OCI-LY3 (cell line): ENCODE measurements around the gene JUND.

ENCODE experiments used
- H2AFZ ChIP-seq: fragments of 200-600, 300-600 bp; shearing (Covaris generic); 2 replicates; pipeline ENCODE4 v1.6.0; 2014; ENCODE audit warnings: antibody characterized with exemption, low read depth, low read length
- H3K27ac ChIP-seq: fragments of 200-600, 300-600 bp; sonication (generic); 2 replicates; pipeline ENCODE4 v1.5.1; 2014; ENCODE audit warnings: mild to moderate bottlenecking, low read length, moderate library complexity, mixed read lengths
- H3K27me3 ChIP-seq: fragments of 200-600, 300-600 bp; sonication (generic); 2 replicates; pipeline ENCODE4 v1.6.1; 2014; ENCODE audit warnings: low read depth, low read length, mixed read lengths
- H3K36me3 ChIP-seq: fragments of 200-600, 300-600 bp; sonication (generic); replicated peaks from 2 replicates; pipeline ENCODE3; 2014; ENCODE audit warnings: low read depth, low read length, mixed read lengths
- H3K4me1 ChIP-seq: fragments of 300-600, 200-600 bp; sonication (generic); 2 replicates; pipeline ENCODE4 v1.6.1; 2014; ENCODE audit warnings: low read length, mixed read lengths
- H3K4me2 ChIP-seq: fragments of 200-600, 300-600 bp; sonication (generic); 2 replicates; pipeline ENCODE4 v1.6.1; 2014; ENCODE audit warnings: low read length, mixed read lengths
- H3K4me3 ChIP-seq: fragments of 300-600, 200-600 bp; sonication (generic); 2 replicates; pipeline ENCODE4 v1.5.1; 2014; ENCODE audit warnings: antibody characterized with exemption, mild to moderate bottlenecking, low read length, moderate library complexity
- H3K79me2 ChIP-seq: fragments of 300-600, 200-600 bp; shearing (Covaris generic); 2 replicates; pipeline ENCODE4 v1.6.1; 2014; ENCODE audit warnings: mild to moderate bottlenecking, low read length, mixed read lengths
- H3K9ac ChIP-seq: fragments of 300-600, 200-600 bp; shearing (Covaris generic); 2 replicates; pipeline ENCODE4 v1.6.0; 2014; ENCODE audit warnings: mild to moderate bottlenecking, low read length, moderate library complexity
- H3K9me3 ChIP-seq: fragments of 200-600, 300-600 bp; shearing (Covaris generic); 2 replicates; pipeline ENCODE4 v1.6.1; 2014; ENCODE audit warnings: low read length, mixed read lengths; ENCODE audit not compliant: insufficient read depth
- H4K20me1 ChIP-seq: fragments of 200-600, 300-600 bp; sonication (generic); 2 replicates; pipeline ENCODE4 v1.6.1; 2016; ENCODE audit warnings: low read length, mixed read lengths; ENCODE audit not compliant: insufficient read depth
- EZH2phosphoT487 ChIP-seq: fragments of 200-600 bp; shearing (Covaris generic); IDR thresholded peaks from 2 replicates; pipeline ENCODE4 v1.6.1; 2018; ENCODE audit warnings: antibody characterized with exemption, mixed run types, low read depth
- TF ChIP-seq, protein P1 (sequence below): fragments of 200-600, 300-600 bp; sonication (generic); IDR thresholded peaks from 2 replicates; pipeline ENCODE4 v1.5.1; 2014; ENCODE audit warnings: antibody characterized with exemption, low read length, low read depth

Gene JUND

GRCh38 chr19:18262144-18262543, 19.3 kb downstream of the JUND start:
- H3K79me2 ChIP-seq, result no peaks in the 10 kb centered on the region
- no peaks in the 10 kb centered on the region for H3K36me3 ChIP-seq
- H3K27me3 ChIP-seq, result no peaks in the 10 kb centered on the region; the same call in 1 of the 2 replicates
- no peak for TF ChIP-seq EZH2phosphoT487
- TF ChIP-seq, protein P1, sequence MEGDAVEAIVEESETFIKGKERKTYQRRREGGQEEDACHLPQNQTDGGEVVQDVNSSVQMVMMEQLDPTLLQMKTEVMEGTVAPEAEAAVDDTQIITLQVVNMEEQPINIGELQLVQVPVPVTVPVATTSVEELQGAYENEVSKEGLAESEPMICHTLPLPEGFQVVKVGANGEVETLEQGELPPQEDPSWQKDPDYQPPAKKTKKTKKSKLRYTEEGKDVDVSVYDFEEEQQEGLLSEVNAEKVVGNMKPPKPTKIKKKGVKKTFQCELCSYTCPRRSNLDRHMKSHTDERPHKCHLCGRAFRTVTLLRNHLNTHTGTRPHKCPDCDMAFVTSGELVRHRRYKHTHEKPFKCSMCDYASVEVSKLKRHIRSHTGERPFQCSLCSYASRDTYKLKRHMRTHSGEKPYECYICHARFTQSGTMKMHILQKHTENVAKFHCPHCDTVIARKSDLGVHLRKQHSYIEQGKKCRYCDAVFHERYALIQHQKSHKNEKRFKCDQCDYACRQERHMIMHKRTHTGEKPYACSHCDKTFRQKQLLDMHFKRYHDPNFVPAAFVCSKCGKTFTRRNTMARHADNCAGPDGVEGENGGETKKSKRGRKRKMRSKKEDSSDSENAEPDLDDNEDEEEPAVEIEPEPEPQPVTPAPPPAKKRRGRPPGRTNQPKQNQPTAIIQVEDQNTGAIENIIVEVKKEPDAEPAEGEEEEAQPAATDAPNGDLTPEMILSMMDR, result no peak
- H3K4me3 ChIP-seq, result no peak overlapping the region
- H3K9me3 ChIP-seq, result no peaks in the 10 kb centered on the region
- no peak overlapping the region for H3K9ac ChIP-seq
- peaks cover 6% of the 10 kb centered on the region; the same call in 1 of the 2 replicates for H3K4me1 ChIP-seq
- H2AFZ ChIP-seq, result no peak overlapping the region
- H4K20me1 ChIP-seq, result no peaks in the 10 kb centered on the region
- H3K4me2 ChIP-seq, result no peak overlapping the region
- H3K27ac ChIP-seq, result no peak overlapping the region

DNA sequence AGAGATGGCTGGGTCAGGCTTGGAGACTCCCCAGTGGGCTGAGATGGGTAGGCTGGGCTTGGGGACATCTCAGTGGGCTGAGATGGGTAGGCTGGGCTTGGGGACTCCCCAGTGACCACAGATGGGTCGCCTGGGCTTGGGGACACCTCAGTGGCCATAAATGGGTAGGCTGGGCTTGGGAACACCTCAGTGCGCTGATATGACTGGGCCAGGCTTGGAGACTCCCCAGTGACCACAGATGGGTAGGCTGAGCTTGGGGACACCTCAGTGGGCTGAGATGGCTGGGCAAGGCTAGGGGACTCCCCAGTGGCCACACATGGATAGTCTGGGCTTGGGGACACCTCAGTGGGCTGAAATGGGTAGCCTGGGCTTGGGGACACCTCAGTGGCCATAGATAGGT, 19.9 kb downstream of the JUND start:
- Histone ChIP-seq H2AFZ (no peak overlapping the region), H3K79me2 (no peaks in the 10 kb centered on the region), H3K4me1 (peaks cover 6% of the 10 kb centered on the region; the same call in 1 of the 2 replicates), H3K4me3 (no peak overlapping the region), H3K27me3 (no peaks in the 10 kb centered on the region; the same call in 1 of the 2 replicates), H3K4me2 (no peak overlapping the region), H3K36me3 (no peaks in the 10 kb centered on the region), H3K9me3 (no peaks in the 10 kb centered on the region), H3K27ac (no peak overlapping the region), H3K9ac (no peak overlapping the region), H4K20me1 (no peaks in the 10 kb centered on the region)
- no peak for TF ChIP-seq EZH2phosphoT487
- TF ChIP-seq, protein P1, result no peak

GRCh38 chr19:18259893-18260292, 21.5 kb downstream of the JUND start:
- Histone ChIP-seq H3K9me3 (no peaks in the 10 kb centered on the region), H2AFZ (no peak overlapping the region), H3K9ac (no peak overlapping the region), H3K27me3 (peaks cover 2% of the 10 kb centered on the region; the same call in 1 of the 2 replicates), H3K4me3 (no peak overlapping the region), H3K36me3 (no peaks in the 10 kb centered on the region), H3K79me2 (no peaks in the 10 kb centered on the region), H3K4me1 (peaks cover 6% of the 10 kb centered on the region), H4K20me1 (no peaks in the 10 kb centered on the region), H3K27ac (no peak overlapping the region), H3K4me2 (no peak overlapping the region)
- TF ChIP-seq EZH2phosphoT487, result no peak
- TF ChIP-seq, protein P1, result no peak

GRCh38 chr19:18257503-18258470, 23.6 kb downstream of the JUND start:
- TF ChIP-seq, protein P1, result no peak
- TF ChIP-seq EZH2phosphoT487, result no peak

More at GRCh38 chr19:18257503-18258470, 23.6 kb downstream of the JUND start:
- H2AFZ ChIP-seq, result no peak overlapping the region
- H4K20me1 ChIP-seq, result no peaks in the 10 kb centered on the region
- peaks cover 2% of the 10 kb centered on the region; the same call in 1 of the 2 replicates for H3K27me3 ChIP-seq
- peaks cover 25% of the 10 kb centered on the region for H3K4me1 ChIP-seq
- H3K27ac ChIP-seq, result no peak overlapping the region
- H3K79me2 ChIP-seq, result no peaks in the 10 kb centered on the region
- no peaks in the 10 kb centered on the region for H3K36me3 ChIP-seq
- H3K4me2 ChIP-seq, result no peak overlapping the region
- no peak overlapping the region for H3K4me3 ChIP-seq
- H3K9me3 ChIP-seq, result no peaks in the 10 kb centered on the region
- no peak overlapping the region for H3K9ac ChIP-seq
